ENCODE measurements around the gene RAB28. TPM values are rescaled to one million over a fixed set of nuclear protein-coding genes. Genes with fewer than 3 reads are reported as not detected.

Gene RAB28
- total RNA-seq, 3 donors from 2014 or later = 14.2 to 14.9 (median 14.2) TPM

- no peaks in the 10 kb centered on the region for H3K9me3 Mint-ChIP-seq
- peak overlapping the region; percentile 92 for H3K4me3 Mint-ChIP-seq
- DNase-seq = no peak
- no peak for ATAC-seq
- H3K4me1 Mint-ChIP-seq (ENCODE audit: low read depth) = peaks cover 22% of the 10 kb centered on the region
- H3K27me3 Mint-ChIP-seq (ENCODE audit: low read depth) = peaks cover 6% of the 10 kb centered on the region
- peaks cover 2% of the 10 kb centered on the region for H3K36me3 Mint-ChIP-seq (ENCODE audit: insufficient read depth)
Observed at GRCh38 chr4:13483136-13483767, 888 bp downstream of the RAB28 start.

GRCh38 chr4:13481569-13481968 is 2.6 kb downstream of the RAB28 start:
- peaks cover 2% of the 10 kb centered on the region for H3K36me3 Mint-ChIP-seq (ENCODE audit: insufficient read depth)
- no peak for DNase-seq
- ATAC-seq = no peak
- no peaks in the 10 kb centered on the region for H3K27me3 Mint-ChIP-seq (ENCODE audit: low read depth)
- H3K4me3 Mint-ChIP-seq = peak overlapping the region; percentile 46
- peaks cover 26% of the 10 kb centered on the region for H3K4me1 Mint-ChIP-seq (ENCODE audit: low read depth)
- H3K9me3 Mint-ChIP-seq = no peaks in the 10 kb centered on the region

DNA sequence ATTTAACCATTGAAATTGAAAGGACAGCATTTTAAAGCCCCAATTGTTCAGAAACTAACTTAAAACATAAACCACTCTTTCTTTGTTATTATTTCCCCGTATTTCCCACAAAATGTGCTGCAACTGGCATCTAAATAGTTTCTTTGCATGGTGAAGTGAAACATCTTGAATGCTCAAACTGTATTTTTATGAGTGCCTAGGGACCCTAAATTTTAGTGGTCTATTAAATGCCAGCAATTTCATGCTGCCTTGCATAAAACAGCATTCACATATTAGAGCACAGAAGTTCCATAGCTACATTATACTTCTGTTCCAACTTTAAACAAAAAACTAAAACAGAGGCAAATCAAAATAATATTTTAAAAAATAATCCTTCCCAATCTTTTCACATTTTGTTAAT is 5.4 kb downstream of the RAB28 start:
- DNase-seq (no peak), ATAC-seq (no peak)
- Mint-ChIP-seq H3K4me1 (ENCODE audit: low read depth) (peaks cover 23% of the 10 kb centered on the region), H3K9me3 (no peaks in the 10 kb centered on the region), H3K36me3 (ENCODE audit: insufficient read depth) (peaks cover 2% of the 10 kb centered on the region), H3K27me3 (ENCODE audit: low read depth) (no peaks in the 10 kb centered on the region), H3K4me3 (no peak overlapping the region)

DNA sequence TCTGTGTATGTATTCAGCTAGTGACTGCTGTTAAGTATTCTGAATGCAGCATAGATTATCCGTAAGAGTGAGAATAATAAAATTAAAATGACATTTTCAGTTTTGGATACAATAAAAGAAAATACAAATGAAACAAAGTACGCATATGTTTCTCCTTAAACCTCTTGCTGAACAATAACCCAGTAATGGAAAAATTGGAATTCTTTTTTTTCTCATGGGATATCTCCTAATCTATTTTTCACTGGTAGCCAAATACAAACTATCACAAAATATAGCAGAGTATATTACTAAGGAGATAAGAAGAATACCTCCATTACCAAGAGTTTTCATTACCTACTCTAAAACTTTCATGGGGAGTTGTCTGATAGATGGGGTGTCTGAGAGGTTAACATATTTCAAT is 6.0 kb downstream of the RAB28 start:
- H3K4me1 Mint-ChIP-seq (ENCODE audit: low read depth) = peaks cover 19% of the 10 kb centered on the region
- ATAC-seq (no peak), DNase-seq (no peak)
- no peaks in the 10 kb centered on the region for H3K9me3 Mint-ChIP-seq
- H3K27me3 Mint-ChIP-seq (ENCODE audit: low read depth) = no peaks in the 10 kb centered on the region
- H3K36me3 Mint-ChIP-seq (ENCODE audit: insufficient read depth) = peaks cover 3% of the 10 kb centered on the region
- no peak overlapping the region for H3K4me3 Mint-ChIP-seq

GRCh38 chr4:13476915-13477314 is 7.2 kb downstream of the RAB28 start:
- Mint-ChIP-seq H3K4me3 (no peak overlapping the region), H3K4me1 (ENCODE audit: low read depth) (peaks cover 12% of the 10 kb centered on the region), H3K36me3 (ENCODE audit: insufficient read depth) (peaks cover 7% of the 10 kb centered on the region), H3K27me3 (ENCODE audit: low read depth) (no peaks in the 10 kb centered on the region), H3K9me3 (no peaks in the 10 kb centered on the region)
- DNase-seq (no peak), ATAC-seq (peak; percentile 65 to 88)

GRCh38 chr4:13476152-13476551 is 8.0 kb downstream of the RAB28 start:
- ATAC-seq (no peak), DNase-seq (no peak)
- Mint-ChIP-seq H3K27me3 (ENCODE audit: low read depth) (no peaks in the 10 kb centered on the region), H3K36me3 (ENCODE audit: insufficient read depth) (peaks cover 7% of the 10 kb centered on the region), H3K4me3 (no peak overlapping the region), H3K9me3 (no peaks in the 10 kb centered on the region), H3K4me1 (ENCODE audit: low read depth) (peaks cover 7% of the 10 kb centered on the region)

GRCh38 chr4:13471400-13471799 is 12.7 kb downstream of the RAB28 start:
- ATAC-seq = no peak
- Mint-ChIP-seq H3K36me3 (ENCODE audit: insufficient read depth) (peaks cover 18% of the 10 kb centered on the region), H3K4me1 (ENCODE audit: low read depth) (peaks cover 19% of the 10 kb centered on the region), H3K9me3 (no peaks in the 10 kb centered on the region), H3K27me3 (ENCODE audit: low read depth) (no peaks in the 10 kb centered on the region), H3K4me3 (no peak overlapping the region)
- DNase-seq = no peak

GRCh38 chr4:13470379-13470778 is 13.8 kb downstream of the RAB28 start:
- no peaks in the 10 kb centered on the region for H3K27me3 Mint-ChIP-seq (ENCODE audit: low read depth)
- DNase-seq = no peak
- peaks cover 26% of the 10 kb centered on the region for H3K36me3 Mint-ChIP-seq (ENCODE audit: insufficient read depth)
- no peak overlapping the region for H3K4me3 Mint-ChIP-seq
- H3K4me1 Mint-ChIP-seq (ENCODE audit: low read depth) = peaks cover 24% of the 10 kb centered on the region
- ATAC-seq = no peak
- peaks cover 5% of the 10 kb centered on the region for H3K9me3 Mint-ChIP-seq

GRCh38 chr4:13464973-13465372 is 19.2 kb downstream of the RAB28 start:
- no peak overlapping the region for H3K4me3 Mint-ChIP-seq
- no peak for DNase-seq
- H3K4me1 Mint-ChIP-seq (ENCODE audit: low read depth) = peaks cover 30% of the 10 kb centered on the region
- peaks cover 34% of the 10 kb centered on the region for H3K36me3 Mint-ChIP-seq (ENCODE audit: insufficient read depth)
- H3K27me3 Mint-ChIP-seq (ENCODE audit: low read depth) = no peaks in the 10 kb centered on the region
- H3K9me3 Mint-ChIP-seq = peaks cover 6% of the 10 kb centered on the region
- ATAC-seq = peak; percentile 18 to 21

GRCh38 chr4:13464543-13464942 is 19.6 kb downstream of the RAB28 start:
- no peak for DNase-seq
- peaks cover 6% of the 10 kb centered on the region for H3K9me3 Mint-ChIP-seq
- peaks cover 36% of the 10 kb centered on the region for H3K36me3 Mint-ChIP-seq (ENCODE audit: insufficient read depth)
- no peak overlapping the region for H3K4me3 Mint-ChIP-seq
- ATAC-seq = peak in 1 of 2 donors; percentile 34
- H3K4me1 Mint-ChIP-seq (ENCODE audit: low read depth) = peaks cover 30% of the 10 kb centered on the region
- no peaks in the 10 kb centered on the region for H3K27me3 Mint-ChIP-seq (ENCODE audit: low read depth)

- peaks cover 6% of the 10 kb centered on the region for H3K9me3 Mint-ChIP-seq
- ATAC-seq (no peak), DNase-seq (no peak)
- no peaks in the 10 kb centered on the region for H3K27me3 Mint-ChIP-seq (ENCODE audit: low read depth)
- peaks cover 33% of the 10 kb centered on the region for H3K36me3 Mint-ChIP-seq (ENCODE audit: insufficient read depth)
- H3K4me1 Mint-ChIP-seq (ENCODE audit: low read depth) = peaks cover 14% of the 10 kb centered on the region
- no peak overlapping the region for H3K4me3 Mint-ChIP-seq
Observed at GRCh38 chr4:13461191-13461905, 22.8 kb downstream of the RAB28 start.

DNA sequence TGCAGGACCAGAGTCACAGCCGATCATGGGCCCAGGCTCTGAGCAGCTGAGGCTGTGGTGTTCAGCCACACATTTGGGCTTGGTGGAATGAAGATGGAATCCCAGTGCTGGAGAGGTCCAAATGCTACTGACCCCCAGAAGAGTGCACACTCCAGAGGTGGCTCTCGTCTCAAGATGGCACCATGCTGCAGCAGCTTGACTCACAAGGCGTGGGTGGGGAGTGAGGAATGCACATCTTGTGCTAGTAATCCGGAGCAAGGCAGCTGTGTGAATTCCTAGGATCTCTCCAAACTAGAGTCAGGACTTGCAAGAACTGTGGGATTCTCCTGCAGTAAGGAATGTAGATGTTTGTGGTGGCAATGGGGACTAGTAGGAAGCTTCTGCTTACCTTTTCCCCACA is 28.7 kb downstream of the RAB28 start:
- Mint-ChIP-seq H3K4me1 (ENCODE audit: low read depth) (peaks cover 20% of the 10 kb centered on the region), H3K27me3 (ENCODE audit: low read depth) (no peaks in the 10 kb centered on the region), H3K9me3 (peaks cover 5% of the 10 kb centered on the region), H3K4me3 (no peak overlapping the region), H3K36me3 (ENCODE audit: insufficient read depth) (peaks cover 33% of the 10 kb centered on the region)
- peak in 1 of 2 donors; percentile 14 for ATAC-seq
- no peak for DNase-seq

- H3K9me3 Mint-ChIP-seq = peaks cover 5% of the 10 kb centered on the region
- peaks cover 20% of the 10 kb centered on the region for H3K4me1 Mint-ChIP-seq (ENCODE audit: low read depth)
- ATAC-seq (no peak), DNase-seq (no peak)
- peaks cover 30% of the 10 kb centered on the region for H3K36me3 Mint-ChIP-seq (ENCODE audit: insufficient read depth)
- H3K4me3 Mint-ChIP-seq = no peak overlapping the region
- no peaks in the 10 kb centered on the region for H3K27me3 Mint-ChIP-seq (ENCODE audit: low read depth)
Observed at GRCh38 chr4:13454786-13455185, 29.4 kb downstream of the RAB28 start.

- DNase-seq (no peak), ATAC-seq (no peak)
- Mint-ChIP-seq H3K4me1 (ENCODE audit: low read depth) (peaks cover 20% of the 10 kb centered on the region), H3K9me3 (peaks cover 5% of the 10 kb centered on the region), H3K4me3 (peak overlapping the region; percentile 65), H3K36me3 (ENCODE audit: insufficient read depth) (peaks cover 23% of the 10 kb centered on the region), H3K27me3 (ENCODE audit: low read depth) (no peaks in the 10 kb centered on the region)
Observed at GRCh38 chr4:13452927-13453579, 31.1 kb downstream of the RAB28 start.

GRCh38 chr4:13449590-13449989 is 34.5 kb downstream of the RAB28 start:
- DNase-seq = no peak
- H3K36me3 Mint-ChIP-seq (ENCODE audit: insufficient read depth) = peaks cover 23% of the 10 kb centered on the region

More at GRCh38 chr4:13449590-13449989, 34.5 kb downstream of the RAB28 start:
- H3K27me3 Mint-ChIP-seq (ENCODE audit: low read depth) = no peaks in the 10 kb centered on the region
- H3K4me3 Mint-ChIP-seq = no peak overlapping the region
- peaks cover 20% of the 10 kb centered on the region for H3K4me1 Mint-ChIP-seq (ENCODE audit: low read depth)
- ATAC-seq = no peak
- H3K9me3 Mint-ChIP-seq = peaks cover 5% of the 10 kb centered on the region
